ENCODE measurements around the gene ATP5F1E.

Gene ATP5F1E

DNA sequence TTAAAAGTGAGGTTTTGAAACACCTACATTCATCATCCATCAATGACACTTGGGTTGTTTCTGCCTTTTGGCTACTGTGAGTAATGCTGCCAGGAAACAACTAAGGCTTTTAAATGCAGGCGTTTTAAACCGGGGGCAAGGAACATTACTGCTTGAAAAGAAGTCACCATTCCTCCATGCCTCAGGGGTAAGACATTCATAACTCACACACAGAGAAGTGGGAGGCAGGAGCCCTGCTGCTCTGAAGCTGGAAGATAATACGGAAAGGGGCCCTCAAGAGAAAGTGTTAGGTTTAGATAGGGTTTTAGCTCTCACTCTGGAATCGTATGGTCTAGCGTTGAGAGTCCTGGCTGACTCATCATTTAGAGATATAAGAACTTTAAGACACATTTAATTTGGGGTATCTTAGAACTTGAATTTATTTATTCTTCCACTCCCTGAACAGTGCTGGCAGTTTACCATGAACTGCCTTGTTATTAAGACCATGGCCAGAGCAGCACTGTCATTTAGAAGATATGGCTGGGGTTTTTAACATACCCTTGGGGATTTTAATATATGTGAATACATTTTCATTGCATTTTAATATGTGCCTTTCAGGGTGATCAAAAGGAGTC lies 11.1 kb downstream of the ATP5F1E start:
- Histone ChIP-seq H3K4me3 (no peak overlapping the region), H3K27ac (no peak overlapping the region)
- DNase-seq (ENCODE audit: low spot score): no peak
- TF ChIP-seq, protein P1, sequence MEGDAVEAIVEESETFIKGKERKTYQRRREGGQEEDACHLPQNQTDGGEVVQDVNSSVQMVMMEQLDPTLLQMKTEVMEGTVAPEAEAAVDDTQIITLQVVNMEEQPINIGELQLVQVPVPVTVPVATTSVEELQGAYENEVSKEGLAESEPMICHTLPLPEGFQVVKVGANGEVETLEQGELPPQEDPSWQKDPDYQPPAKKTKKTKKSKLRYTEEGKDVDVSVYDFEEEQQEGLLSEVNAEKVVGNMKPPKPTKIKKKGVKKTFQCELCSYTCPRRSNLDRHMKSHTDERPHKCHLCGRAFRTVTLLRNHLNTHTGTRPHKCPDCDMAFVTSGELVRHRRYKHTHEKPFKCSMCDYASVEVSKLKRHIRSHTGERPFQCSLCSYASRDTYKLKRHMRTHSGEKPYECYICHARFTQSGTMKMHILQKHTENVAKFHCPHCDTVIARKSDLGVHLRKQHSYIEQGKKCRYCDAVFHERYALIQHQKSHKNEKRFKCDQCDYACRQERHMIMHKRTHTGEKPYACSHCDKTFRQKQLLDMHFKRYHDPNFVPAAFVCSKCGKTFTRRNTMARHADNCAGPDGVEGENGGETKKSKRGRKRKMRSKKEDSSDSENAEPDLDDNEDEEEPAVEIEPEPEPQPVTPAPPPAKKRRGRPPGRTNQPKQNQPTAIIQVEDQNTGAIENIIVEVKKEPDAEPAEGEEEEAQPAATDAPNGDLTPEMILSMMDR (IDR thresholded peaks at IDR 0.05): no peak

DNA sequence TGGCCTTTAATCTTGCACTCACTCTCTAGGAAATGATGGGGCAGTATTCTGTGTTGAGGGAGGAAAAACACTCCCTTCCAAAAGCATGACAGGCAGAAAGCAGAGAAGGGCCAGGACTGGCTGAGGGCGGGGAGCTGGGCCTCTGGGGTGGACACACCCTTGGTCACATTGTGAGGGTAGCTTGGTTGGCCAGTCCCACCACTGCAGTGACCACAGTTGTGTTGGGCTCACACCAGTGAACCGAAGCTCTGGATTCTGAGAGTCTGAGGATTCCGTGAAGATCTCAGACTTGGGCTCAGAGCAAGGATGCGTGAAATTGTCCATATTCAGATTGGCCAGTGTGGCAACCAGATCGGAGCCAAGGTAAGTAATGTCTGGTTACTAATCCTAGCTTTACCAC lies 12.9 kb downstream of the ATP5F1E start, which contains the start of gene TUBB1:
Gene TUBB1 (plus strand): TSS at position 213 of the 400 bp plus-strand sequence. CDS start 94 bp downstream, at position 307.
- DNase-seq (ENCODE audit: low spot score): no peak
- Histone ChIP-seq H3K27ac (no peak within 1 kb of the TSS), H3K4me3 (no peak within 1 kb of the TSS)
- TF ChIP-seq, protein P1 (IDR thresholded peaks at IDR 0.05): no peak

DNA sequence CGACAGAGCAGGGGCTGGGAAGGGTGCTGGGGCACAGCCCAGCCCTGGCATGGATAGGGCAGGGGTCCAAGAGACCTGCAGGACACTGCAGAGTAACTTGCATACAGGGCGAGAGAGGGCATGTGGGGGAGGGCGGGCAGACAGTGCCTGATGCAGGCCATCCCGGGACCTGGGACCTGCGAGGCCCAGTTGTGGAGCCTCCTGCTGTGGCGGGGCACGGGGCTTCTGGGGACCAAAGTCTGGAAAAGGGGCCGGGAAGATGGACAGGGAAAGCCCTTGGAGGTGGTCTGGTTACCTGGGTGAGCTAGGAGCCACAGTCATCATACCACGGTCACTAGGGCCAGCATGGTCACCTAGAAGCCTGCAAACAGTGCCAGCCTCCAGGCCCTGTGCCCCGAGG lies 13.3 kb downstream of the ATP5F1E start:
- no peak for DNase-seq (ENCODE audit: low spot score)
- Histone ChIP-seq H3K27ac (no peak overlapping the region), H3K4me3 (no peak overlapping the region)
- TF ChIP-seq, protein P1 (IDR thresholded peaks at IDR 0.05): no peak

DNA sequence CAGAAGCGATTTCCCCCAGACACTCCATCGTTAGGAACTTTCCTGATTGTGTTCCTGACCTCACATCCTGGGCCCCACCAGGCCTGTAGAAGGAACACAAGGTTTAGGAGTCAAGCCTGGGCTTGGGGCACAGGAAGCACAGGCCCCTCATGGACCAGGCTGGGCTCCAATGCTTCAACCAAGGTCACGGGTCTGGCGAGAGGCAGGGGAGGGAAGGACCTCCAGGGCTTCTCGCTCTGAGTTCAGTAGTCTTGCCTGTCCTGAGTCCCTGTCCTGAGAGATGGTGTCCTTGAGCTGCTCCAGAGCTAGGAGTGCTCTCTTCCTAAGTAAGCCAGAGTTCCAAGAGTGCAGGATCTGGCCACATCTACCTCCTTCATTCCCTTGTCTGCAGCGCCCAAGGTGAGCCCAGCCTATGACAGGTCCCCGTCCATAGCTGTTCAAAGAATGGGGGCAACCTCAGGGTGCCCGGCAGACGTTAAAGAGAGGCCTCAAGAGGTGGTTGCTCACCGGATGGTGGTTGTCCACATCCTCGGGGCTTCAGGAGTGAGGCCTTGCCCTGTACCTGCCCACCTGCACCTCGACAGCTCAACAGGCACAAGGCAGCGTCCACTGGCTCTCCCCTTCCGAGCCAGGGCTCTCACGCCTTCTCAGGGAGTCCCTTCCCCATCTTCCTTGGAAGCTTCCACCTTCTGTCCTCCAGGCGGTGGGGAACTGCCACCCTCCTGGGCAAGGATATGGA lies 14.5 kb downstream of the ATP5F1E start:
- DNase-seq (ENCODE audit: low spot score): no peak
- no peak overlapping the region for H3K27ac ChIP-seq
- H3K4me3 ChIP-seq: no peak overlapping the region
- TF ChIP-seq, protein P1 (IDR thresholded peaks at IDR 0.05): no peak

DNA sequence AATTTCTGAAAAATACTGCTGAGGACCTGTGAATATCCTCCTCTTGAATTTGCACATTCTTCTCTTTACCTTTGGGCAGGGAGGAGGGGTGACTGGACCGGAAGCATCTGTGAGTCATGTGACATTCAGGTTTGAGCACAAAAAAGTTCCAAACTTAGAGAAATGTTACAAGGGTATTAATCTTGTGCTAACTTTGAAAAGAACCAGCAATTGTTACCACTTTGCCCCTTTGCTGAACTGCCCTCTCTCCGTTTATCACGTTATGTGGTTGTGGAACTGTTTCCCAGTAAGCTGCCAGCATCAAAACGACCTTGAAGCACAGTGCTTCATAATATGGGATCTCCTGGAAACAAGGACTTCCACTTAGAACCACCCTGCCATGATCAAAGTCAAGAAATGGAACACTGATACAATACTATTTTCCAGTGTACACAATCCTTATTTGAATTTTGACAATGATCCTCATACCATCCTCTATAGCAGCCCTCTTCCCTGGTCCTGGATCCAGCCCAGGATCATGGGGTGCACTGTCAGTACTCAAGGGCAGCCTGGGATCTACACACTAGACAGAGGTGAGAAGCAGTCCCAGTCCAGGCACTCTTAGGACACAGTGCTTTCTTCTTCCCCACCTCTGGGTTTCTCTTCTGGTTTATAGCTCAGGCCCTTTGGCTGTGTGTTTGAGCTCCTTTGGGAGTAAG lies 15.2 kb downstream of the ATP5F1E start:
- Histone ChIP-seq H3K4me3 (no peak overlapping the region), H3K27ac (no peak overlapping the region)
- no peak for DNase-seq (ENCODE audit: low spot score)
- TF ChIP-seq, protein P1 (IDR thresholded peaks at IDR 0.05): no peak

DNA sequence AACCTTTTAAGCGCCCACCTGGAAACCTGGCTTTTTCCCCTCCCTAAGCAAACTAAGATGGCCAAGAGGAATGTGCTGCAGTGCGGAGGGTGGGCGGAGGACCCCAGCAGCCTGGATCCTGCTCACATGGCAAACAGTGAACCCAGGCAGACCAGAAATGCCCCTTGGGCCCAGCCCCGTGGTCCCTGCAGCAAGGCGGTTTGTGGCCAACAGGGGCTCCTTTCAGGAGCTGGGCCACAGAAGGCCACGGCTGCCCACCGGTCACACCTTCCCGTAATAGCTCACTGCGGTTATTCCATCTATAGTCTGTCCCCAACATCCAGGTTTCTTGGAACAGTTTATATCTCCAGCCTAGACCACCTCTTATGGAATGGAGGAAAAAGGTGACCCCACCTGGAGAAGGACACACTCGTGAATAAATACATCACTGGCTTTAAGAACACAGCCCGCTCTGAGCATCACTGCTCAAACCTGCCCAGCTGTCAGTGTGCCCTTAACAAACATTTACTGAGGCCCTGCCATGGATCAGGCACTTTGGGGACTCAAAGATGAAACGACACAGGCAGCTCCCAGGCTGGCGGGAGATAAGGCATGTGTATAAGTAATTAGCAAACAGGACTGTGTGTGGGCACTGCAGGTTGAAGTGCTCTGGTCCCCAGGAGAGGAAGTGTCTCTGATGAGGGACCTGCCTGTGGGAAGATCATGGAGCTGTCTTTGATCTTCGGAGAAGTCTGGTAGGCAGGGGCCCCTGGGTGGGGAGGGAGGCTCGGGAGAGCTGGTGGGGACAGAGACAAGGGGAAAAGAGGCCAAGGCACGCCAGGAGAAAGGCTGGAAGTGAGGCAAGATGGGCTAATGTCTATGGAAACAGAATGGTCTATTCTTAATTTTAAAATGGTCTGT lies 16.1 kb downstream of the ATP5F1E start:
- TF ChIP-seq, protein P1 (IDR thresholded peaks at IDR 0.05): no peak
- Histone ChIP-seq H3K4me3 (no peak overlapping the region), H3K27ac (no peak overlapping the region)
- DNase-seq (ENCODE audit: low spot score): no peak
